ENCODE measurements around the gene DENND5A.

GRCh38 chr11:9210224-9210921, 54.8 kb downstream of the DENND5A start:
- no peak for TF ChIP-seq ARNT (IDR thresholded peaks at IDR 0.05)
- TF ChIP-seq LEF1 (IDR thresholded peaks at IDR 0.05; ENCODE audit: borderline replicate concordance), result no peak
- no peak for TF ChIP-seq SUZ12 (IDR thresholded peaks at IDR 0.05)
- TF ChIP-seq BHLHE40 (IDR thresholded peaks at IDR 0.05; ENCODE audit: borderline replicate concordance), result no peak
- no peak for TF ChIP-seq HDGF (IDR thresholded peaks at IDR 0.05; ENCODE audit: borderline replicate concordance)
- no peak for TF ChIP-seq SP1 (IDR thresholded peaks at IDR 0.05)
- no peak for TF ChIP-seq PKNOX1 (IDR thresholded peaks at IDR 0.05)

Data from HEK293T (cell line).